Memory B cell (primary cell): ENCODE measurements around the gene GOLM1.
"Not testable (repeated sequence)": the region's sequence is repeated elsewhere in the genome, so short reads cannot be mapped to it uniquely, and the experiment has no call there.

ENCODE experiments used
- ATAC-seq: fragments of 150-1000 bp; cut with Tn5 transposase; 2 replicates; pipeline ENCODE4 v1.10.0; 2021; ENCODE audit warnings: low read depth, mild to moderate bottlenecking, moderate library complexity
- DNase-seq, 2 donors: peaks; one replicate each; pipeline ENCODE4 v3.0.0; 2022; ENCODE audit warnings: low spot score in 2 of 2
- H3K27ac Mint-ChIP-seq: one replicate; pipeline ENCODE4 v1.8.0; 2022; ENCODE audit warnings: mild to moderate bottlenecking, moderate library complexity, mixed read lengths
- H3K27me3 Mint-ChIP-seq: one replicate; pipeline ENCODE4 v1.8.0; 2022; ENCODE audit warnings: mixed read lengths
- H3K36me3 Mint-ChIP-seq: one replicate; pipeline ENCODE4 v1.8.0; 2022; ENCODE audit warnings: mild to moderate bottlenecking, mixed read lengths
- H3K4me1 Mint-ChIP-seq: one replicate; pipeline ENCODE4 v1.8.0; 2022; ENCODE audit warnings: mixed read lengths
- H3K4me3 Mint-ChIP-seq: one replicate; pipeline ENCODE4 v1.8.0; 2022; ENCODE audit warnings: mild to moderate bottlenecking, moderate library complexity, mixed read lengths
- H3K9me3 Mint-ChIP-seq: one replicate; pipeline ENCODE4 v1.8.0; 2022; ENCODE audit warnings: mixed read lengths

Gene GOLM1

GRCh38 chr9:86073839-86074238, 25.5 kb downstream of the GOLM1 start:
- no peaks in the 10 kb centered on the region for H3K9me3 Mint-ChIP-seq
- no peak overlapping the region for H3K27ac Mint-ChIP-seq
- no peak overlapping the region for H3K4me3 Mint-ChIP-seq
- no peaks in the 10 kb centered on the region for H3K36me3 Mint-ChIP-seq
- ATAC-seq (no peak), DNase-seq (no peak)
- H3K4me1 Mint-ChIP-seq: no peaks in the 10 kb centered on the region
- no peaks in the 10 kb centered on the region for H3K27me3 Mint-ChIP-seq

GRCh38 chr9:86072394-86072877, 26.9 kb downstream of the GOLM1 start:
- Mint-ChIP-seq H3K4me1 (no peaks in the 10 kb centered on the region), H3K4me3 (no peak overlapping the region), H3K9me3 (no peaks in the 10 kb centered on the region), H3K27ac (no peak overlapping the region), H3K36me3 (no peaks in the 10 kb centered on the region), H3K27me3 (no peaks in the 10 kb centered on the region)
- no peak for ATAC-seq
- no peak for DNase-seq

GRCh38 chr9:86069206-86069869, 30.0 kb downstream of the GOLM1 start:
- no peak overlapping the region for H3K27ac Mint-ChIP-seq
- no peaks in the 10 kb centered on the region for H3K4me1 Mint-ChIP-seq
- DNase-seq: no peak
- no peak for ATAC-seq
- H3K9me3 Mint-ChIP-seq: no peaks in the 10 kb centered on the region
- H3K27me3 Mint-ChIP-seq: peaks cover 1% of the 10 kb centered on the region
- no peak overlapping the region for H3K4me3 Mint-ChIP-seq
- H3K36me3 Mint-ChIP-seq: no peaks in the 10 kb centered on the region

GRCh38 chr9:86064220-86064619, 35.1 kb downstream of the GOLM1 start:
- DNase-seq (no peak), ATAC-seq (no peak)
- H3K9me3 Mint-ChIP-seq: no peaks in the 10 kb centered on the region
- H3K27ac Mint-ChIP-seq: no peak overlapping the region
- H3K36me3 Mint-ChIP-seq: no peaks in the 10 kb centered on the region
- no peaks in the 10 kb centered on the region for H3K4me1 Mint-ChIP-seq
- peaks cover 13% of the 10 kb centered on the region for H3K27me3 Mint-ChIP-seq
- H3K4me3 Mint-ChIP-seq: no peak overlapping the region

GRCh38 chr9:86062845-86063693, 36.3 kb downstream of the GOLM1 start:
- DNase-seq (no peak), ATAC-seq (no peak)
- peaks cover 16% of the 10 kb centered on the region for H3K27me3 Mint-ChIP-seq
- H3K9me3 Mint-ChIP-seq: no peaks in the 10 kb centered on the region
- H3K27ac Mint-ChIP-seq: no peak overlapping the region
- H3K4me3 Mint-ChIP-seq: no peak overlapping the region
- H3K36me3 Mint-ChIP-seq: no peaks in the 10 kb centered on the region
- no peaks in the 10 kb centered on the region for H3K4me1 Mint-ChIP-seq

- Mint-ChIP-seq H3K4me1 (no peaks in the 10 kb centered on the region), H3K4me3 (no peak overlapping the region), H3K27ac (no peak overlapping the region), H3K27me3 (peaks cover 16% of the 10 kb centered on the region), H3K36me3 (no peaks in the 10 kb centered on the region), H3K9me3 (no peaks in the 10 kb centered on the region)
- ATAC-seq: no peak
- DNase-seq: no peak
These were observed 37.2 kb downstream of the GOLM1 start for GRCh38 chr9:86061972-86062739.

GRCh38 chr9:86057491-86057890, 41.9 kb downstream of the GOLM1 start:
- ATAC-seq (no peak), DNase-seq (no peak)
- Mint-ChIP-seq H3K27ac (no peak overlapping the region), H3K36me3 (no peaks in the 10 kb centered on the region), H3K4me3 (no peak overlapping the region), H3K27me3 (peaks cover 21% of the 10 kb centered on the region), H3K9me3 (no peaks in the 10 kb centered on the region), H3K4me1 (no peaks in the 10 kb centered on the region)

- Mint-ChIP-seq H3K36me3 (no peaks in the 10 kb centered on the region), H3K27me3 (peaks cover 11% of the 10 kb centered on the region), H3K4me3 (no peak overlapping the region), H3K4me1 (no peaks in the 10 kb centered on the region), H3K9me3 (no peaks in the 10 kb centered on the region), H3K27ac (no peak overlapping the region)
- ATAC-seq (no peak), DNase-seq (no peak)
These were observed 44.7 kb downstream of the GOLM1 start for GRCh38 chr9:86054695-86055094.

- Mint-ChIP-seq H3K9me3 (no peaks in the 10 kb centered on the region), H3K27ac (no peak overlapping the region), H3K4me3 (no peak overlapping the region), H3K27me3 (peaks cover 6% of the 10 kb centered on the region), H3K4me1 (no peaks in the 10 kb centered on the region), H3K36me3 (no peaks in the 10 kb centered on the region)
- ATAC-seq: no peak
- no peak for DNase-seq
These were observed 46.5 kb downstream of the GOLM1 start for GRCh38 chr9:86052556-86053468.

GRCh38 chr9:86048018-86048742, 51.2 kb downstream of the GOLM1 start:
- H3K36me3 Mint-ChIP-seq, ATAC-seq, H3K27me3 Mint-ChIP-seq: not testable (repeated sequence)

GRCh38 chr9:86047361-86047760, 52.0 kb downstream of the GOLM1 start:
- H3K4me3 Mint-ChIP-seq: no peak overlapping the region
- no peaks in the 10 kb centered on the region for H3K9me3 Mint-ChIP-seq
- no peaks in the 10 kb centered on the region for H3K36me3 Mint-ChIP-seq
- peaks cover 2% of the 10 kb centered on the region for H3K27me3 Mint-ChIP-seq
- H3K4me1 Mint-ChIP-seq: no peaks in the 10 kb centered on the region
- DNase-seq: no peak
- no peak overlapping the region for H3K27ac Mint-ChIP-seq
- no peak for ATAC-seq

More at GRCh38 chr9:86048018-86048742, 51.2 kb downstream of the GOLM1 start:
- H3K4me1 Mint-ChIP-seq, H3K27ac Mint-ChIP-seq, DNase-seq, H3K9me3 Mint-ChIP-seq, H3K4me3 Mint-ChIP-seq: not testable (repeated sequence)

- no peak overlapping the region for H3K4me3 Mint-ChIP-seq
- no peak for DNase-seq
- H3K9me3 Mint-ChIP-seq: no peaks in the 10 kb centered on the region
- peaks cover 2% of the 10 kb centered on the region for H3K27me3 Mint-ChIP-seq
- no peak overlapping the region for H3K27ac Mint-ChIP-seq
- no peaks in the 10 kb centered on the region for H3K4me1 Mint-ChIP-seq
- no peak for ATAC-seq
- H3K36me3 Mint-ChIP-seq: no peaks in the 10 kb centered on the region
These were observed 52.4 kb downstream of the GOLM1 start for GRCh38 chr9:86046930-86047341.
